CD8-positive, alpha-beta memory T cell (primary cell): ENCODE results near the gene CHST2. TPM values are rescaled to one million over a fixed set of nuclear protein-coding genes. Genes with fewer than 3 reads are reported as not detected.

ENCODE experiments used
- CTCF ChIA-PET: fragments of 350-600 bp; sonication (Branson Sonifier 250); formaldehyde crosslinking; loops from one replicate; lab custom pipeline; 2021; ENCODE audit warnings: antibody characterized with exemption; lab: Charles Lee
- POLR2A ChIA-PET: fragments of 350-600 bp; sonication (Branson Sonifier 250); formaldehyde crosslinking; loops from one replicate; lab custom pipeline; 2021; ENCODE audit warnings: antibody characterized with exemption; lab: Charles Lee
- DNase-seq, 5 donors: peaks; one replicate each; pipeline versions ENCODE4 v3.0.0 to v3.0.0-alpha.2; 2020 to 2022; ENCODE audit warnings: mixed read lengths in 1 of 5
- H3K27ac ChIP-seq: one replicate; pipeline ENCODE4 v1.7.0; 2013; ENCODE audit warnings: low read depth, mild to moderate bottlenecking, low read length, moderate library complexity
- H3K27me3 ChIP-seq: 2 replicates; pipeline ENCODE4 v1.7.0; 2013; ENCODE audit warnings: low read length, mild to moderate bottlenecking; ENCODE audit not compliant: insufficient read depth, poor library complexity, severe bottlenecking
- H3K36me3 ChIP-seq: 2 replicates; pipeline ENCODE4 v1.7.0; 2013; ENCODE audit warnings: mild to moderate bottlenecking, low read length, moderate library complexity; ENCODE audit not compliant: insufficient read depth
- H3K4me1 ChIP-seq: 2 replicates; pipeline ENCODE4 v1.7.0; 2013; ENCODE audit warnings: mild to moderate bottlenecking, low read length, moderate library complexity; ENCODE audit not compliant: insufficient read depth
- H3K4me3 ChIP-seq: 2 replicates; pipeline ENCODE4 v1.7.0; 2013; ENCODE audit warnings: mild to moderate bottlenecking, low read length
- H3K9me3 ChIP-seq: 2 replicates; pipeline ENCODE4 v1.7.0; 2013; ENCODE audit warnings: mild to moderate bottlenecking, low read length
- H3K27ac Mint-ChIP-seq, 8 donors: one replicate each; pipeline ENCODE4 v1.8.0; 2020 to 2021; ENCODE audit warnings: mixed read lengths in 8 of 8, mild to moderate bottlenecking in 6 of 8, inconsistent platforms in 3 of 8, moderate library complexity in 3 of 8
- H3K27me3 Mint-ChIP-seq, 2 donors: one replicate each; pipeline ENCODE4 v1.8.0; 2020 to 2021; ENCODE audit warnings: mixed read lengths in 2 of 2, mild to moderate bottlenecking in 1 of 2, moderate library complexity in 1 of 2
- H3K36me3 Mint-ChIP-seq, 3 donors: one replicate each; pipeline ENCODE4 v1.8.0; 2020 to 2021; ENCODE audit warnings: mixed read lengths in 3 of 3, inconsistent platforms in 1 of 3, mild to moderate bottlenecking in 1 of 3
- H3K4me1 Mint-ChIP-seq, 3 donors: one replicate each; pipeline ENCODE4 v1.8.0; 2020 to 2021; ENCODE audit warnings: mixed read lengths in 3 of 3, inconsistent platforms in 1 of 3, mild to moderate bottlenecking in 1 of 3
- H3K4me3 Mint-ChIP-seq, 7 donors: one replicate each; pipeline ENCODE4 v1.8.0; 2020 to 2021; ENCODE audit warnings: mixed read lengths in 7 of 7, mild to moderate bottlenecking in 6 of 7, moderate library complexity in 4 of 7, inconsistent platforms in 2 of 7
- H3K9me3 Mint-ChIP-seq, 5 donors: one replicate each; pipeline ENCODE4 v1.8.0; 2020 to 2022; ENCODE audit warnings: mixed read lengths in 5 of 5, mild to moderate bottlenecking in 3 of 5, moderate library complexity in 2 of 5, inconsistent platforms in 1 of 5
- polyA plus RNA-seq: library from polyadenylated mRNA; unstranded; fragments of 300-500 nt; fragmentation: Illumina TruSeq; gene quantifications from one replicate; pipeline ENCODE4 v1.2.3, GENCODE V29; 2021
- total RNA-seq, 2 experiments: library from RNA; stranded (reverse); gene quantifications; one replicate each; pipeline ENCODE4 v1.2.3, GENCODE V29; 2021

CHST2 gene
- total and polyA plus RNA-seq, 3 experiments from 2014 or later, result 2.9 to 6.2 (median 3.0) TPM

DNA sequence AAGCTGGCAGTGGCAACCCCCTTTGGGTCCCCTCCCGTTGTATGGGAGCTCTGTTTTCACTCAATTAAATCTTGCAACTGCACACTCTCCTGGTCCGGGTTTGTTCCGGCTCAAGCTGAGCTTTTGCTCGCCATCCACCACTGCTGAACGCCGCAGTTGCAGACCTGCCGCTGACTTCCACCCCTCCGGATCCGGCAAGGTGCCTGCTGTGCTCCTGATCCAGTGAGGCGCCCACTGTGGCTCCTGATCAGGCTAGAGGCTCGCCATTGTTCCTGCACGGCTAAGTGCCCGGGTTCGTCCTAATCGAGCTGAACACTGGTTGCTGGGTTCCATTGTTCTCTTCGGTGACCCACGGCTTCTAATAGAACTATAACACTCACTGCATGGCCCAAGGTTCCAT is 22.8 kb downstream of the CHST2 start:
- Histone ChIP-seq H3K4me1 (no peaks in the 10 kb centered on the region), H3K27ac (no peak overlapping the region), H3K36me3 (no peaks in the 10 kb centered on the region), H3K4me3 (no peak overlapping the region), H3K27me3 (no peaks in the 10 kb centered on the region), H3K9me3 (no peaks in the 10 kb centered on the region)
- ChIA-PET CTCF (no interaction called here), POLR2A (no interaction called here)
- peaks cover 0 to 8% of the 10 kb centered on the region in 2 donors for H3K27me3 Mint-ChIP-seq
- no peak overlapping the region for H3K4me3 Mint-ChIP-seq
- H3K36me3 Mint-ChIP-seq, result no peaks in the 10 kb centered on the region
- no peak overlapping the region for H3K27ac Mint-ChIP-seq
- no peaks in the 10 kb centered on the region for H3K4me1 Mint-ChIP-seq
- H3K9me3 Mint-ChIP-seq, result no peaks in the 10 kb centered on the region
- DNase-seq, result no peak

- Mint-ChIP-seq H3K9me3 (no peaks in the 10 kb centered on the region), H3K27ac (no peak overlapping the region), H3K27me3 (peaks cover 0 to 8% of the 10 kb centered on the region in 2 donors), H3K4me1 (no peaks in the 10 kb centered on the region), H3K4me3 (no peak overlapping the region), H3K36me3 (no peaks in the 10 kb centered on the region)
- H3K27ac ChIP-seq, result no peak overlapping the region
- no peak overlapping the region for H3K4me3 ChIP-seq
- no peaks in the 10 kb centered on the region for H3K9me3 ChIP-seq
- ChIA-PET POLR2A (no interaction called here), CTCF (no interaction called here)
- H3K36me3 ChIP-seq, result no peaks in the 10 kb centered on the region
- no peak for DNase-seq
- no peaks in the 10 kb centered on the region for H3K4me1 ChIP-seq
- no peaks in the 10 kb centered on the region for H3K27me3 ChIP-seq
These were observed 26.3 kb downstream of the CHST2 start for GRCh38 chr3:143145906-143146305.

- Mint-ChIP-seq H3K36me3 (no peaks in the 10 kb centered on the region), H3K27me3 (peaks cover 2 to 8% of the 10 kb centered on the region in 2 donors), H3K27ac (no peak overlapping the region), H3K9me3 (no peaks in the 10 kb centered on the region), H3K4me1 (no peaks in the 10 kb centered on the region), H3K4me3 (no peak overlapping the region)
- no peaks in the 10 kb centered on the region for H3K27me3 ChIP-seq
- CTCF ChIA-PET, result no interaction called here
- no peak for DNase-seq
- no peaks in the 10 kb centered on the region for H3K36me3 ChIP-seq
- H3K9me3 ChIP-seq, result no peaks in the 10 kb centered on the region
- H3K4me1 ChIP-seq, result no peaks in the 10 kb centered on the region
- H3K4me3 ChIP-seq, result no peak overlapping the region
- H3K27ac ChIP-seq, result no peak overlapping the region
- POLR2A ChIA-PET, result no interaction called here
These were observed 27.1 kb downstream of the CHST2 start for GRCh38 chr3:143146486-143147274.

DNA sequence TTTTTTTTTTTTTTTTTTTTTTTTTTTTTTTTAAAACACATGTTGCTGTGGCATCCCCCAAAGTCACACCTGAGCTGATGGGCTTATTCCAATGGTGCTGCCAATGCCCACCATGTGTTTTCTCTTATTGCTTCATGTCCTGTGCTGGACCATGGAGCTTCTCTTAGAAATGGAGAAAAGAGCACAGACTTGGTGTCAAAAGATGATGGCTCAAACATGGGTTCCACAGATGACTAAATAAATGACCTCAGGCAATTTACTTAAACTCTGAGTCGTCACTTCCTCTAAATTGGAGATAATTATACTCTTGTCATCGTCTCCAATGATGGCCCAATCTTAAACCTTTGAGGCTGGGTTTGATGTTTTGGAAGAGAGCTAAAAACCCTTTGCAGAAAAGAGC is 28.1 kb downstream of the CHST2 start:
- Histone ChIP-seq H3K4me3 (no peak overlapping the region), H3K27ac (no peak overlapping the region), H3K27me3 (no peaks in the 10 kb centered on the region), H3K9me3 (no peaks in the 10 kb centered on the region), H3K4me1 (no peaks in the 10 kb centered on the region), H3K36me3 (no peaks in the 10 kb centered on the region)
- Mint-ChIP-seq H3K4me1 (no peaks in the 10 kb centered on the region), H3K9me3 (no peaks in the 10 kb centered on the region), H3K4me3 (no peak overlapping the region), H3K36me3 (no peaks in the 10 kb centered on the region), H3K27me3 (peaks cover 3 to 8% of the 10 kb centered on the region in 2 donors), H3K27ac (no peak overlapping the region)
- no peak for DNase-seq
- ChIA-PET POLR2A (no interaction called here), CTCF (no interaction called here)

- no peak overlapping the region for H3K27ac ChIP-seq
- CTCF ChIA-PET, result no interaction called here
These were observed 30.5 kb downstream of the CHST2 start for GRCh38 chr3:143150071-143150470.

GRCh38 chr3:143151004-143151731 is 31.6 kb downstream of the CHST2 start:
- Histone ChIP-seq H3K36me3 (no peaks in the 10 kb centered on the region), H3K27me3 (no peaks in the 10 kb centered on the region), H3K27ac (no peak overlapping the region), H3K9me3 (no peaks in the 10 kb centered on the region), H3K4me1 (no peaks in the 10 kb centered on the region), H3K4me3 (no peak overlapping the region)
- Mint-ChIP-seq H3K4me3 (no peak overlapping the region), H3K36me3 (no peaks in the 10 kb centered on the region), H3K27me3 (peaks cover 3 to 4% of the 10 kb centered on the region in 2 donors), H3K27ac (no peak overlapping the region), H3K9me3 (no peaks in the 10 kb centered on the region), H3K4me1 (no peaks in the 10 kb centered on the region)
- DNase-seq, result no peak
- ChIA-PET CTCF (no interaction called here), POLR2A (no interaction called here)

More at GRCh38 chr3:143150071-143150470, 30.5 kb downstream of the CHST2 start:
- no peaks in the 10 kb centered on the region for H3K9me3 ChIP-seq
- H3K36me3 ChIP-seq, result no peaks in the 10 kb centered on the region
- peaks cover 3 to 6% of the 10 kb centered on the region in 2 donors for H3K27me3 Mint-ChIP-seq
- H3K9me3 Mint-ChIP-seq, result no peaks in the 10 kb centered on the region
- no peak overlapping the region for H3K27ac Mint-ChIP-seq
- POLR2A ChIA-PET, result no interaction called here
- no peaks in the 10 kb centered on the region for H3K27me3 ChIP-seq
- no peaks in the 10 kb centered on the region for H3K36me3 Mint-ChIP-seq
- no peak for DNase-seq
- H3K4me1 ChIP-seq, result no peaks in the 10 kb centered on the region
- H3K4me3 ChIP-seq, result no peak overlapping the region
- no peak overlapping the region for H3K4me3 Mint-ChIP-seq
- no peaks in the 10 kb centered on the region for H3K4me1 Mint-ChIP-seq

GRCh38 chr3:143152043-143152442 is 32.5 kb downstream of the CHST2 start:
- ChIA-PET CTCF (no interaction called here), POLR2A (no interaction called here)
- DNase-seq, result peak in 1 of 5 donors; percentile 11
- no peaks in the 10 kb centered on the region for H3K4me1 ChIP-seq
- H3K9me3 ChIP-seq, result no peaks in the 10 kb centered on the region
- H3K27me3 Mint-ChIP-seq, result peaks cover 0 to 3% of the 10 kb centered on the region in 2 donors
- H3K4me1 Mint-ChIP-seq, result no peaks in the 10 kb centered on the region
- H3K4me3 Mint-ChIP-seq, result no peak overlapping the region
- H3K9me3 Mint-ChIP-seq, result no peaks in the 10 kb centered on the region
- H3K36me3 ChIP-seq, result no peaks in the 10 kb centered on the region
- H3K36me3 Mint-ChIP-seq, result no peaks in the 10 kb centered on the region
- no peak overlapping the region for H3K27ac ChIP-seq
- H3K4me3 ChIP-seq, result no peak overlapping the region
- H3K27ac Mint-ChIP-seq, result peak overlapping the region in 1 of 8 donors; percentile 28
- H3K27me3 ChIP-seq, result no peaks in the 10 kb centered on the region

DNA sequence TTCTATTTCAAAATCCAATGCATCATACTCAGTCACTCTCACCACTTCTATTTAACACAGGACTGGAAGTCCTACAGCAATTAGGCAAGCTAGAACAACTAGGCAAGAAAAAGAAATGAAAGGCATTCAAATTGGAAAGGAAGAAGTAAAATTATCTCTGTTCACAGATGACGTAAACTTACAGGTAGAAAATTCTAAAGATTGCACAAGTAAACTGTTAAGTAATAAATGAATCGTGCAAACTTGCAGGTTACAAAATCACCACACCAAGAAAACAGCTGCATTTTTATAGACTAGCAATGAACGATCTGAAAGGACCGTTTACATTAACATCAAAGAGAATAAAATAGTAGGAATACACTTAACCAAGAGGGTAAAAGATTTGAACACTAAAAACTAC is 36.2 kb downstream of the CHST2 start:
- Histone ChIP-seq H3K9me3 (no peaks in the 10 kb centered on the region), H3K36me3 (no peaks in the 10 kb centered on the region), H3K27ac (no peak overlapping the region), H3K4me3 (no peak overlapping the region), H3K4me1 (no peaks in the 10 kb centered on the region), H3K27me3 (no peaks in the 10 kb centered on the region)
- H3K4me3 Mint-ChIP-seq, result no peak overlapping the region
- H3K4me1 Mint-ChIP-seq, result no peaks in the 10 kb centered on the region
- H3K36me3 Mint-ChIP-seq, result no peaks in the 10 kb centered on the region
- CTCF ChIA-PET, result no interaction called here
- peaks cover 0 to 3% of the 10 kb centered on the region in 2 donors for H3K27me3 Mint-ChIP-seq
- DNase-seq, result no peak
- H3K27ac Mint-ChIP-seq, result no peak overlapping the region
- no peaks in the 10 kb centered on the region for H3K9me3 Mint-ChIP-seq
- POLR2A ChIA-PET, result no interaction called here
